Activated gamma-delta T cell (primary cell): Measurements from ENCODE around the gene COPZ1.
"Not testable (repeated sequence)": the region's sequence is repeated elsewhere in the genome, so short reads cannot be mapped to it uniquely, and the experiment has no call there.

Source experiments
- DNase-seq: peaks from one replicate; lab custom pipeline; 2025; lab: John Stamatoyannopoulos, UW
- total RNA-seq, 2 donors: gene quantifications; one replicate each; lab custom pipeline; 2026; lab: John Stamatoyannopoulos, UW

The COPZ1 gene
- 81.0 to 93.3 reads per million in 2 donors for total RNA-seq

GRCh38 chr12:54324617-54325441, at the start of gene COPZ1:
Gene COPZ1 (plus strand): TSS chr12:54325131. CDS start chr12:54325164, 33 bp downstream.
- DNase-seq: peak; percentile 63

GRCh38 chr12:54276368-54276767, 48.6 kb upstream of the COPZ1 start:
- no peak for DNase-seq

GRCh38 chr12:54277823-54278276, 47.1 kb upstream of the COPZ1 start:
- DNase-seq: no peak

GRCh38 chr12:54279227-54279631, 45.7 kb upstream of the COPZ1 start:
- DNase-seq: no peak

- peak; percentile 83 for DNase-seq
These were observed 45.1 kb upstream of the COPZ1 start, which contains the start of gene CBX5 for GRCh38 chr12:54279632-54280467. Gene CBX5 (minus strand): TSS chr12:54280122. CDS start chr12:54257650, 22,472 bp downstream.

- DNase-seq: peak; percentile 23
These were observed 44.3 kb upstream of the COPZ1 start, which contains the start of gene HNRNPA1 for GRCh38 chr12:54280468-54281260. Gene HNRNPA1 (plus strand): TSS chr12:54280726. CDS start chr12:54280808, 82 bp downstream.

- not testable (repeated sequence) for DNase-seq
These were observed 43.7 kb upstream of the COPZ1 start for GRCh38 chr12:54281261-54281638.

- not testable (repeated sequence) for DNase-seq
These were observed 43.2 kb upstream of the COPZ1 start for GRCh38 chr12:54281694-54282093.

GRCh38 chr12:54282949-54283593, 41.9 kb upstream of the COPZ1 start:
- DNase-seq: no peak

GRCh38 chr12:54284070-54284780, 40.7 kb upstream of the COPZ1 start:
- not testable (repeated sequence) for DNase-seq

- no peak for DNase-seq
These were observed 39.5 kb upstream of the COPZ1 start for GRCh38 chr12:54285150-54286041.

- DNase-seq: no peak
These were observed 38.6 kb upstream of the COPZ1 start for GRCh38 chr12:54286042-54287030.

GRCh38 chr12:54287261-54288157, 37.4 kb upstream of the COPZ1 start:
- DNase-seq: no peak

GRCh38 chr12:54292083-54292930, 32.6 kb upstream of the COPZ1 start:
- no peak for DNase-seq

GRCh38 chr12:54292931-54293241, 32.0 kb upstream of the COPZ1 start:
- no peak for DNase-seq
